DMS114 treated with DMSO at 0.1 percent for 48 hours (cell line): ENCODE measurements around the gene TSPAN16.
"Not testable (repeated sequence)": the region's sequence is repeated elsewhere in the genome, so short reads cannot be mapped to it uniquely, and the experiment has no call there.

ENCODE experiments used
- DNase-seq: peaks from one replicate; lab custom pipeline; 2025; ENCODE audit not compliant: unreplicated experiment; lab: John Stamatoyannopoulos, UW

The TSPAN16 gene

DNA sequence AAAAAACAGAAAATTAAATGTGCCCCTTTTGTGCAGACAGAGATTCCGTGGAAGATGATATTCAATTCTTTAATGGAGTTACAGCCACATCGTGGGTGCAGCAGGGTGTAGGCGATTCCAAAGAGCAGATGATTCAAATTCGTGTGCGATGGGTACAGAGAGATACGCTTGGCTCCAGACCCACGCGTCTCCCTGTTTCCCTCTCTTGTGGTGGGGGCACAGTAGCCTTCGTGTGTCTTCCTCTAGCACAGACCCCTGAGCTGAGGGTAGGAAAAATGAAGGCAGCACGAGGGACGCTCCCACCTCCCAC, 4.8 kb downstream of the TSPAN16 start:
- no peak for DNase-seq

DNA sequence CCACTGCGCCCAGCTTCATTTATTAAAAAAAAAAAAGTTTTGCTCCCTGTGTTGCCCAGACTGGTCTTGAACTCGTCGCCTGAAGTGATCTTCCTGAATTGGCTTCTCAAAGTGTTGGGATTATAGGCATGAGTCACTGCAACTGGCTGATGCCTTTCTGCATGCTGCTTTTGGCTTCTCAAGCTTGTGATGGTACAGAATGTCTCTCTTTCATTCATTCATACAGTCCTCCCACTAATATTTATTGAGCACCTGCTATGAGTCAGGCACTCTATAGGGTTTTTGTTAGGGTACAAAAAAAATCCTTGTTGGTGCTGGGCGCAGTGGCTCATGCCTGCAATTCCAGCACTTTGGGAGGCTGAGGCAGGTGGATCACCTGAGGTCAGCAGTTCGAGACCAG, 9.0 kb downstream of the TSPAN16 start:
- DNase-seq, result no peak

DNA sequence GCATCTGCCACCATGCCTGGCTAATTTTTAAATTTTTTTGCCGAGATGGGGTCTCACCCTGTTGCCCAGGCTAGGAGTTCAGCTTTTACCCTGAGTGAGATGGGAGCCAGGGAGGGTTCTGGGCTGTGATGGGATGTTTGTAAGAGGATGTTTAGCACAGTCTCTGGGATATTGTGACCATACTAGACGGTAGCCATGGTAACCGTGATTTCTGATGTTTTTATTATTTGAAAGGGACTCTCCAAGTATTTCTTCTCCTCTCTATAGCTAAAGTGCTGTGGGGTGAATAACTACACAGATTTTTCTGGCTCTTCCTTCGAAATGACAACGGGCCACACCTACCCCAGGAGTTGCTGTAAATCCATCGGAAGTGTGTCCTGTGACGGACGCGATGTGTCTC, 10.4 kb downstream of the TSPAN16 start:
- DNase-seq, result no peak

DNA sequence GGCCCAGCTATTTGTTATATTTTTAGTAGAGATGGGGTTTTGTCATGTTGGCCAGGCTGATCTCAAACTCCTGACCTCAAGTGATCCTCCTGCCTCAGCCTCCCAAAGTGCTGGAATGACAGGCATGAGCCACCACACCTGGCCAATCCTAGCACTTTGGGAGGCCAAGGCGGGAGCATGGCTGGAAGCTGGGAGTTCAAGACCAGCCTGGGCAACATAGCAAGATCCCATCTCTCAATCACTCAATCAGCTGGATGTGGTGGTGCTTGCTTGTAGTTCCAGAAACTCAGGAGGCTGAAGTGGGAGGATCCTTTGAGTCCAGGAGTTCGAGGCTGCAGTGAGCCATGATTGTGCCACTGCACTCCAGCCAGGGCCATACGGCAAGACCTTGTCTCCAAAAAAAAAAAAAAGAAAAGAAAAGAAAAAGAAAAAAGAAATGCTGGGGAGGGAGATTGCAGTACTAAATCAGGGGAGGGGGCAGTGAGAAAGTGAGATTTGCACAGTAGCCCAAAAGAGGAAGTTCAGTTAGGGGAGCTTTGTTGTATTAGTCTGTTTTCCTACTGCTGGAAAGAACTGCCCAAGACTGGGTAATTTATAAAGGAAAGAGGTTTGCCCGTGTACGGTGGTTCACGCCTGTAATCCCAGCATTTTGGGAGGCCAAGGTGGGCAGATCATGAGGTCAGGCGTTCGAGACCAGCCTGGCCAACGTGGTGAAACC, 24.5 kb downstream of the TSPAN16 start:
- not testable (repeated sequence) for DNase-seq

DNA sequence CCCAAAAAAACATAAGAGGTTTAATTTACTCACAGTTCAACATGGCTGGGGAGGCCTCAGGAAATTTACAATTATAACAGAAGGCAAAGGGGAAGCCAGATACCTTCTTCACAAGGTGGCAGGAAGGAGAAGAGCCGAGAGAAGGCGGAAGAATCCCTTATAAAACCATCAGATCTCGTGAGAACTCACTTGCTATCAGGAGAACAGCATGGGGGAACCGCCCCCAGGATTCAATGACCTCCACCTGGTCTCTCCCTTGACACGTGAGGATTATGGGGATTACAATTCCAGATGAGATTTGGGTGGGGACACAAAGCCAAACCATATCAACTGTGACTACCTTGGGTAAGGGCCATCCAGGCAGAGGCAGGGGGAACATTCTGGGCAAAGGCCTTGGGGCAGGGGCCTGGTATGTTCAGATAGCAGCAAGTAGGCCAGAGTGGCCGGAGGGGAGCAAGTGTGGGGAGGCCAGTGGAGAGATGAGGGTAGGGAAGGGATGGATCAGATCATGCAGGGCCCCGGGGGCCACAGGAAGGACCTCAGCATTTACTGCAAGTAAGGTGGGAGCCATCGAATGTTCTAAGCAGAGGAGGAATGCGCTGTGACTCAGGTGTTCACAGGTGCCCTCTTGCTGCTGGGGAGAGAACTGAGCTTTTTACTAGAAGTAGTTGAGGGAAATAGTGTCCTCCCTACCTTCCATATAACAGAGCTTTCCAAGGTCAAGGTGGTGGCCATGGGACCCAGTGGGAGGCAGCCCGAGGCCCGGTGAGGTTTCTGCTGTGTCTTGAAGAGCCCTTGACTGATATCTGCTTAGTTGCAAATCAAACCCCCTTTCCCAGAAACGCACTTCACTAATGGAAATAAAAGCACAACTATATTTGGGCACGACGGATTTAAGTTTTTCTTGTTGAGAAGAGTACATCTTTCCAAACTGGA, 25.5 kb downstream of the TSPAN16 start:
- DNase-seq, result no peak

DNA sequence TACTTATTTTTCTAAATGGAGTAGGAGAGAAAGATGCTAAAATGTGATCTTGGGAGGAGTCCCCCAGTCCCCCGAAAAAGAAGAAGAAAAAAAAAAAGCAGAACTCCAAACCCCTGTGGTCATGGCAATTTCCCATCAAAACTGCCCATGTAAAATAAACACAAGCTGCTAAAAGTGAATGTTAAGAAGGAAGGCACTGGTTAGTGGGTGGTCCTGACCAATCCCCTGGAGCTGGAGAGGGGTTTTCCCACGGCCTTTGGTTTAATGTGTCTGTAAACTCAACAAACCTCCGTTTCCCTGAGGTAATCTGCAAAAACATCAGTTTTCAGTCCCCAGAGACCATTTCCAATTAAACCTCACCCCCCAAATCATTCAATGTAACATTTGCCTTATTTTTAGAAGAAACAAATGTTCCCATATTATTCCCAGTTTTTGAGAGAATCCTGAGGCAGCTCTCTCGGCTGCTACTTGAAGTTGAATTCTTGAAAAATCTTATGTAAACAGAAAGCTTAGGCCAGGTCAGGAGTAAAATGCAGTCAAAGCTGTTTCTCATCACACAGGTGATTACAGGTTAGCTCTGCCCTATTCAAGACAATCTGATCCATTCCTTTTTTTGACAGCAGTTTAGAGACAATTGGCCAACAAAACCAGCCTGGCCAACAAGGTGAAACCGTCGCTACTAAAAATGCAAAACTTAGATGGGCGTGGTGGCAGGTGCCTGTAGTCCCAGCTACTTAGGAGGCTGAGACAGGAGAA, 26.5 kb downstream of the TSPAN16 start:
- no peak for DNase-seq

DNA sequence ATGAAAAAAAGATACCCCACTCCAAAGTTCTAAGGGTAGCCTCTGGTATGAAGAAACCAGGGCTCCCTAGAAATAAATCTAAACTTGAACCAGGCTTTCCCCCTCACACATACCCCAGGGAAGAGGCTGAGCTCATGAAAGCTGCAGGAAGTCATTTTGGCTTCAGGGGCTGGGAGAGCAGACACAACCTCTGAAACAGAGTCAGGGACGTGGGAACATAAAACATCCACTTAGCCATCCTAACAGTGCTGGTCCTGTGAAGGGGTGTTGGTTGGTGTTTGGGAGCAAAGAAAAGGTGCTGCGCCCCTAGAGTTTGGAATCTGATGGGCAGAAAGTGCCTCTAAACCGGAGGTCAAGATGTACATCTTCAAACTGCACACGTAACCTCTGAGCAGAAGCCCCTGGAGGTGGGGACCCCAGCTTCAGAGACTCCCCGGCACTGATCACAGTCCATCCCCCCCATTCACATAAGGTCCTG, 27.7 kb downstream of the TSPAN16 start:
- DNase-seq, result no peak

DNA sequence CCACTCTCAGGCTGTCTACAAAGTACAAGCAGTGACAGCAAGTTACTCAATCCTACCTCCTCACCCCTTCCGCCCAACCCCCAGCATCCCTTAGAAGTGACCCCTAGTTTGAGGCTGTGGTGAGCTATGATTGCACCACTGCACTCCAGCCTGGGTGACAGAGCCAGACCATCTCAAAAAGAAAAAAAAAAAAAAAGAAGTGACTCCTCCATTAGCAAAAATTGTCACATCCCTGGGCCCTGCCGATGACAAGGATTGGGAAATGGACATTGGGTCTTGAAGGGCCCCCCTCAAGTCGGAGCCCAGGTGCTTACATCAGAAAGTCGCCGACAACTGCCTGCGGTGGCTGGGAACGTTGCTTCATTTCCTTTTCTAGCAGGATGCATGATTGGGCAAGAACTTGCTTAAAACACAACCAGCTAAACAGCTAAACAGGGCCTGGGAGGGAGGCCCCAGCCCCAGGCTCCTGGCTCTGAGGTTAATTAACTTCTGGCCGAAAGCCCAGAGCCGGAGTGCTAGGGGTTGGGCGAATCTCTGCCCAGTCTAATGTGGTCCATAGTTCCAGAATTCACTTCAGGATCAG, 28.2 kb downstream of the TSPAN16 start:
- no peak for DNase-seq

DNA sequence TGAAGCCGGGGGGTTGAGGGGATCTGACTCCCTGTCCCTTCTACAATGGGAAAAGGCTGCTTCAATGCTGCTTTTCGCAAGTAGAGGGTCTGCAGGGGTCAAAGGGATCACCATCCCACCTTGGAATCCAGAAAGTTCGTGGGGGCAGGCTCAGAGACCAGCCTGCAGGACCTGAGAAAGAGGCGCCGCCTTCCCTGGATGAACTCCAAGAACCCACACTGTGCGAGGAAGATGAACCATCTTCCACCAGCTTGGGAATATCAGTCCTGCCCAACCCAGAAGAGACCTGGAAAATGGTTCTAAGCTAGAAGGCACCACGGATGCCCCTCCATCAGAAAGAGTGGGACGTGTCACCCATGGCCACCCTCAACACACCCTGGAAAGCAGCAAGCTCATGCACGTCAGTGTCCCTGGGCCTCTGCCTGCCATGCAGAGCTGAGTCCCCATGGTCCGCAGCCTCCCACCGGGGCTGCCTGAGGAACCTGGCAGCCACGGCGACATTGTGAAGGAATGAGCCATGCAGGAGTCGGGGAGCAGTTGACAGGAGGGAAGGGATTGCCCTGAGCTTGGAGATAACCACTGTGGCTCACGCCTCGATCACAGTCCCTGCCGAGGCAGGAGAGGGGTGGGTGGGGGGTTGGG, 28.9 kb downstream of the TSPAN16 start:
- DNase-seq, result no peak

DNA sequence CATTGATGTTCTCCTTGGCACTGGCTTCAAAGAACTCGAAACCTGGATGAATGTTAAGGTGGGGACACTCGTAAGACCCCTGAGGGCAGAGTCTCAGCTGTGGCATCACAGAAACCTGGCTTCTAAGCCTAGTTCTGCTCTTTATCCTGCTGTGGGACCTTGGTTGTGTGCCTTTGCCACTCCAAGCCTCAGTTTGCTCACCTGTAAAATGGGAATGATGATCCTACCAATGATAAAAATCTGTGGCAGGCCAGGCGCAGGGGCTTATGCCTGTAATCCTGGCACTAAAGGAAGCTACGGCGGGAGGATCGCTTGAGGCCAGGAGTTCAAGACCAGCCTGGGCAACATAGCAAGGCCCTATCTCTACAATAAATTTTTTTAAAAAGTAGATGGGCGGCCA, 29.6 kb downstream of the TSPAN16 start:
- DNase-seq, result no peak

DNA sequence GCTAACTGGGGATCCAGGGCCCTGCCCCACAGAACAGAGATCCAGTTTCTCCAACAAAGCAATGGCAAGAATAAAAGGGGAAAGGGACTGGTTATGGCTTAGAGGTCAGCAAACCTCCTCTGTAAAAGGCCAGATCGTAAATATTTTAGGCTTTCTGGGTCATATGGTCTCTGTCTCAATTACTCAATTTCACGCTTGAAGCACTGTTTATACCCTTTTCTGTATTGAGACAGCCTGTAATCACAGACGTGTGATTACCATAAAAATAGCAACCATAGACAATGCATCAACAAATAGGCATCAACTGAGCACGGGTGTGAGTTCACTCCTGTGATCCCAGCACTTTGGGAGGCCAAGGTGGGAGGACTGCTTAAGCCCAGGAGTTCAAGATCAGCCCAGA, 34.2 kb downstream of the TSPAN16 start:
- no peak for DNase-seq

DNA sequence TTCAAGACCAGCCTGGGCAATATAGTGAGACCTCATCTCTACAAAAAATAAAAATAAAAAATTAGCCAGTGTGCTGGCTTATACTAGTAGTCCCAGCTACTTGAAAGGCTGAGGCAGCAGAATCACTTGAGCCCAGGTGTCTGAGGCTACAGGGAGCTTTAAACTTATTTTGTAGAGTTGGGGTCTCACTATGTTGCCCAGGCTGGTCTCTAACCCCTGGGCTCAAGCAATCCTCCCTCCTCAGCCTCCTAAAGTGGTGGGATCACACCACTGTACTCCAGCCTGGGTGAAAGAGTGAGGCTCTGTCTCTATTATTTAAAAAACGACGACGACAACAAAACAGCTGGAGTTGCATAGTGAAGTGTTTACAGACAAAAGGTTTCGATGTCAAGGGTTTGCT, 35.5 kb downstream of the TSPAN16 start:
- DNase-seq, result no peak

DNA sequence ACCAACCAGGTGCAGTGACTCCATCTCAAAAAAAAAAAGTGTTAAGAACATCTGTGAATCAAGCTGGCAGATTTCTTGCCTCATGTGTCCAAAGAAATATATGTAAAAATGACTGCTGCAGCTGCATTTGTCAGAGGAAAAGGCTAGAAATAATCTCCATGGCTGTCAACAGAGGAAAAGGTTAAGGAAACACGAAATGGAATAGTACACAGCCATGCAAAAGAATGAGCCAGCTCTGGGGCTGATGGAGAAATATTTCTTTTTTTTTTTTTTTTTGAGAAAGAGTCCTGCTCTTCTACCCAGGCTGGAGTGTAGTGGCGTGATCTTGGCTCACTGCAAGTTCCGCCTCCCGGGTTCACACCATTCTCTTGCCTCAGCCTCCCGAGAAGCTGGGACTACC, 36.9 kb downstream of the TSPAN16 start:
- no peak for DNase-seq

DNA sequence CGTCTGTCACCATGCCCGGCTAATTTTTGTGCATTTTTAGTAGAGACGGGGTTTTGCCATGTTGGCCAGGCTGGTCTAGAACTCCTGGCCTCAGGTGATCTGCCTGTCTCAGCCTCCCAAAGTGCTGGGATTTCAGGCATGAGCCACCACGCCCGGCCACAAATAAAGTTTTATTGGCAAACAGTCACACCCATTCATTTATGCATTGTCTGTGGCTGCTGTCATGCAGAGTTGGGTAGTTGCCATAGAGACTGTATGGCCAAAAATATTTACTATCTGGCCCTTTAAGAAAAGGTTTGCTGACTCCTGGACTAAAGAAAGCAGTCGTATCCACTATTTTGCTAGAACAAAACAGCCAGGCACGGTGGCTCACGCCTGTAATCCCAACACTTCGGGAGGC, 37.9 kb downstream of the TSPAN16 start:
- not testable (repeated sequence) for DNase-seq

DNA sequence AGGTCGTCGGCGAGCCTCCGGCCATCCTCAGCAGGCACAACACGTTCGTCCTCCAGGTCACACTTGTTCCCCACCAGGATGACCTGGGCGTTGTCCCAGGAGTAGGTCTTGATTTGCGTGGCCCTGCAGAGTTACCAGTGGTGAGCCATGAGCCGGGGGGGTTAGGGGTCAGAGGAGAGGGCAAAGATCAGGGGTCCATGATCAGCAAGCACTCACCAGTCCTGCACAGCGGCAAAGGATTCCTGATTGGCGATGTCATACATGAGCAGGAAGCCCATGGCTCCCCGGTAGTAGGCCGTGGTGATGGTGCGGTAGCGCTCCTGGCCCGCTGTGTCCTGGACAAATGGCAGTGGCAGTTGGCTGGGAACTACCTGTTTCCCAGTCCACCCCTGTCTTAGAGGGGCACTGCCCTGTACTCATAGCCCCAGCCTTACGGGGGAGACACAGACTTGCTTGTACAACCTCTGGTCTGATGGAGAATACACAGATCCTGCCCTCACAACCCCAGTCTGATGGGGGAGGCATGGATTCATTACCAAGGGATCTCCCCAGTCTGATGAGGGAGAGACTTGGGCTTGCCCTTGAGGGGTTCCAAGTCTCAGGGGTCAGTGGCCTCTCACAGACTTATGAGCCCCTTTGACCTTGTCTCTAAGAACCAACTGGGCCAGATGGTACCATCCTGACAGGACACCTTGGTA, 39.6 kb downstream of the TSPAN16 start:
- DNase-seq, result no peak

DNA sequence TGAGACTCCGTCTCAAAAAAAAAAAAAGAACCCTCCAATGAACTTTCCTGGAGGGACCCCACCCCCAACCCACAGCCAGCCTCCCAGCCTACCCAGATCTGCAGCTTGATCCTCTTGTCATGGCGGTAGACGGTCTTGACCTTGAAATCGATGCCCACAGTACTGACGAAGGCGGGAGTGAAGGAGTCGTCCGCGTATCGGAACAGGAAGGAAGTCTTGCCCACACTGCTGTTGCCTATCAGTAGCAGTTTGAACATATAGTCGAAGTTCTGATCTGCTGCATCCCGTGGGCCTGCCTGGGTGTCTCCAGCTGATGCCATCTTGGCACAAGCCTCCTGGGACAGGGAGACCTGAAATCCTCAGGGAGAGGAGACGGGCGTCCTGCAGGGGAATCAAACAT, 41.1 kb downstream of the TSPAN16 start:
- no peak for DNase-seq

DNA sequence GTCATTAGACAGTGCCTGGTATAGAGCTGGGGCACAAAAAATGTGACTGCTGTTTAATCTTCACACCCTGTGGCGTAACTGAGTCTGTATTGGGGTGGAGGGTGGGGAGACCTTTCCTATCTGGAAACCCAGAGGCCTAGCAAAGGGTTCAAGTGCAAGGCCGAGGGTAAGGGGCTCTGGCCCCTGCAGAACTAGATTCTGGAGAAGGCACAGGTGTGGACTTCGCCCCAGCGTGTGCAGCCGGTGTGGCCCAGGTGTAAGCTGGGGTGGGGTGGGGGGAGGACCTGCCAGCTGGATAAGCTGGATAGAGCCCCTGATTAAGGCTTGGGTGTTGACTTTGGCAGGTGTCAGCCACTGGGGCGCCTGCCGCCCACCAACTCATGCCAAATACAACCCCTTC, 42.2 kb downstream of the TSPAN16 start:
- no peak for DNase-seq

DNA sequence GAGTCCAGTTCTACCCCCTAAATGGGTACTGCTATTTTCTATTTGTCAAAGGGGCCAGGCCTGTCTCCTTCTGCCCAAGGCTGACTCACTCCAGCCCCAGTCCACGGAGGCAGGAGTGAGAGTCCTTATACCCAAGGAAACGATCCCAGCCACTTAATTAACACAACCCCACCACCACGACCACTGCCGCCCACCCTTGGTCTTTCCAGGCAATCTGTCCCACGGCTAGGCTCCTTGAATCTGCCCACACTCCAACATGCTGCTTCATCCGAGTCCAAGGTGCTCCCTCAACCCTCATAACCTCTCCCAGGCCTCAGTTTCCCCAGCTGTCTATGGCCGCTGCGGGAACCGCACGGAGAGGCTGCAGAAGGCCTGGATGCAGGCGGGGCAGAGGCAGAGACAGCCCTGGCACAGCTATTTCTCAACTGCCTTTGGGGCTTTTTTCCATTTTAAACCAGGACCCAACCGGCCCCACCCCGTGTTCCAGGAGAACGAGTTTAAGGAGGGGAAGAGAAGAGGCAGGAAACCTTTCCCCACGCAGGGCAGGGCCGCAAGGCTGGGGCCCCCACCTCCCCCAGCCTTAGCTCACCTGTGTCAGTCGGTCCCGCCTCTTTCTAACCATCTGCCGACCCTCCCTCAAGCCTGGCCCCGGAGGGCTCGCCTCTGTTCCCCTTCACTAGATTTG, 42.8 kb downstream of the TSPAN16 start:
- DNase-seq, result no peak

DNA sequence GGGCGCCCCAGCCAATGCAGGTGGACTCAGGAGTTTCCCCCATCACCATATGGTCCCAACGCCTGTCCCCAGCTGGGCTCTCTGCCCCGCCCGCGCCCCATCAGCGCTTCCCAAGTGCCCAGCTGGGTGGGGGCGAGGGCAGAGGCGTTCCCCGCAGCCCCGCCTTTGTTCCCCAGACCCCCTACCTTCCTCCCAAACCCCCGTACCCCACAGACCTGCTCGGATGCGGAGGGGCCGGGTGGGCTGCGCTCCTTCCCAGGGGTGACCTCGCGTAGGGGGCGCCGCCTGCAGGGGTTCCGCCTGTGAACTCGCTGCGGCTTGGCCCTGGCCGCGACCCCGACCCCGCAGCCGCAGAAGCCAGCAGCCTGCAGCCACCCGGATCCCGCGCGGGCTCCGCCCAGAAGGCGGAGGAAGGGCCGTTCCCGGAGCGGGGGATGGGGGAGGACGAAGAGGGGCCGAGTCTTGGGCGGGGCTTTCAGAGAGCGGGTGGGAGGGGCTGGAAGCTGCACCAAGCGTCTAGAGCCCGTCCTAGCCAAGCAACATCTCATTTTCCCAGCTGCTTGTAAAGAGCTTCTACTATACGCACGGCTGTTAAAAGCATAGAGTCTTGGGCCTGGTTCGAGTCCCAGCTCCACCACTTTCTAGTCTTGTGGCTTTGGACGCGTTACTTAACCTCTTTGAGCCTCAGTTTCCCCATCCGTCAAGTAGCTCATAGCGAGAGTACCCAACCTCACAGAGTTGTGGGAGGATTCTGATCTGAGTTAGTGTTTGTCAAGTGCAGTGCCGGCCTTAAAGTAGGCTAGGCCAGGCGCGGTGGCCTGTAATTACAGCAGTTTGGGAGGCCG, 43.5 kb downstream of the TSPAN16 start, which contains the start of gene RAB3D:
RAB3D (minus strand) TSS at position 404 of the 845 bp plus-strand sequence. CDS start 2,258 bp downstream, outside the sequence.
- peak; percentile 75 for DNase-seq
